GM23338 (cell line): ENCODE measurements around the gene SPACA4.

Experiments
- CTCF ChIP-seq, 2 experiments: fragments of 200-600 bp in 1 of 2; sonication (generic) in 1 of 2; conservative IDR thresholded peaks; 2 replicates each; pipeline versions ENCODE4 v1.5.1 to v1.6.1; 2016 to 2017; ENCODE audit warnings: antibody characterized with exemption in 2 of 2, low read depth in 2 of 2, mild to moderate bottlenecking in 2 of 2, moderate library complexity in 1 of 2
- EZH2 ChIP-seq: fragments of 200-600 bp; sonication (generic); IDR thresholded peaks from one replicate; pipeline ENCODE4 v1.8.0; 2017; ENCODE audit warnings: antibody characterized with exemption, mild to moderate bottlenecking, low read depth; ENCODE audit not compliant: unreplicated experiment
- POLR2AphosphoS5 ChIP-seq: IDR thresholded peaks from 2 replicates; pipeline ENCODE4 v1.6.1; 2016; ENCODE audit warnings: antibody characterized with exemption, low read depth

GRCh38 chr19:48650974-48651682 is 44.6 kb downstream of the SPACA4 start:
- TF ChIP-seq CTCF (conservative IDR thresholded peaks at IDR 0.05; ENCODE audit: low read depth in 2 of 2) (no peak), EZH2 (no peak), POLR2AphosphoS5 (no peak)
